Vagina (tissue), 2 donors: ENCODE results near the gene CHMP1A.

Experiments used
- POLR2A ChIP-seq, 2 donors: fragments of 450-650 bp; IDR thresholded peaks; one replicate each; pipeline ENCODE4 v1.6.1; 2017; ENCODE audit warnings: antibody characterized with exemption in 2 of 2, mild to moderate bottlenecking in 2 of 2, moderate library complexity in 2 of 2
- POLR2AphosphoS5 ChIP-seq, 2 donors: sonication (generic); formaldehyde crosslinking; IDR thresholded peaks; one replicate each; pipeline ENCODE4 v1.9.0; 2017; ENCODE audit warnings: antibody characterized with exemption in 2 of 2, mild to moderate bottlenecking in 2 of 2, low read depth in 1 of 2; ENCODE audit not compliant: insufficient read depth in 1 of 2
- TF ChIP-seq, protein P1 (sequence below), 3 experiments: fragments of 450-650 bp in 2 of 3; fragments of 200-600 bp in 1 of 3; sonication (generic) in 1 of 3; IDR thresholded peaks; one replicate each; pipeline ENCODE4 v1.5.1; 2017 to 2019; ENCODE audit warnings: antibody characterized with exemption in 3 of 3, mild to moderate bottlenecking in 2 of 3, moderate library complexity in 2 of 3

DNA sequence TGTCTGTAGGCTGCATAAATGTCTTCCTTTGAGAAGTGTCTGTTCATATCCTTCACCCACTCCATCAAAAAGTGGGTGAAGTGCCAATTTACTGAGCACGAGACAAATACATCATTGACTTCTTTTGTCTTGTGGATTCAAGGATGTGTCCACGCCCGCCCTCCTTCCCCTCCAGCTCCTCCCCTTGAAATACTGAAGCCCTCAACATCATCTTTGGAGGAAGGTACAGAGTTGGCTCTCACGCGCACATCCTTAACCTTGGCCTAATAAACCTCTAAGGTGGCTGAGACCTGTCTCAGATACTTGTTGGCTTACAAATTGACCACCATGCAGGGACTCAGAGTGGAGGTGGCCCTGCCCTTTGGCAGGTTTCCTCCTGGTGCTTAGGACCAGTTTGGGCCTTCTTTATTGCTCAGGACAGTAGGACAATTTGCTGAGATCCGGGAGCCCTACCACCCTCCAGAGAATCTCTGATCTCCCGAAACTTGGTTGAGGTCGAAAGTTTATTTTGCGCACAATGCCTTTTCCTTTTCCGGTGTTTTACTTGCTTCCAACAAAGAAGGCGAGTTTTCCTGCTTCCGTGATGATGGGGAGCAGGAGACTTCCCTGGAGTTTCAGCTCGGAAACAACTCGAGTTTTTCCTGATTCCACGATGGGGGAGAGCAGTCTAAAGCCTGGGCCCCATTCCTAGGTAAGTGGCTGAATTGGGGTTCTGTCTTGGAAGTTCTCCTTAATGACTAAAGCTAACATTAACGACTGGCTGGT is 14.9 kb upstream of the CHMP1A start:
- TF ChIP-seq POLR2AphosphoS5 (IDR thresholded peaks at IDR 0.05; ENCODE audit: insufficient read depth in 1 of 2, low read depth in 1 of 2), result no peak
- TF ChIP-seq POLR2A (IDR thresholded peaks at IDR 0.05), result no peak
- TF ChIP-seq, protein P1, sequence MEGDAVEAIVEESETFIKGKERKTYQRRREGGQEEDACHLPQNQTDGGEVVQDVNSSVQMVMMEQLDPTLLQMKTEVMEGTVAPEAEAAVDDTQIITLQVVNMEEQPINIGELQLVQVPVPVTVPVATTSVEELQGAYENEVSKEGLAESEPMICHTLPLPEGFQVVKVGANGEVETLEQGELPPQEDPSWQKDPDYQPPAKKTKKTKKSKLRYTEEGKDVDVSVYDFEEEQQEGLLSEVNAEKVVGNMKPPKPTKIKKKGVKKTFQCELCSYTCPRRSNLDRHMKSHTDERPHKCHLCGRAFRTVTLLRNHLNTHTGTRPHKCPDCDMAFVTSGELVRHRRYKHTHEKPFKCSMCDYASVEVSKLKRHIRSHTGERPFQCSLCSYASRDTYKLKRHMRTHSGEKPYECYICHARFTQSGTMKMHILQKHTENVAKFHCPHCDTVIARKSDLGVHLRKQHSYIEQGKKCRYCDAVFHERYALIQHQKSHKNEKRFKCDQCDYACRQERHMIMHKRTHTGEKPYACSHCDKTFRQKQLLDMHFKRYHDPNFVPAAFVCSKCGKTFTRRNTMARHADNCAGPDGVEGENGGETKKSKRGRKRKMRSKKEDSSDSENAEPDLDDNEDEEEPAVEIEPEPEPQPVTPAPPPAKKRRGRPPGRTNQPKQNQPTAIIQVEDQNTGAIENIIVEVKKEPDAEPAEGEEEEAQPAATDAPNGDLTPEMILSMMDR (IDR thresholded peaks at IDR 0.05), result no peak
